Testis (tissue), 2 donors: ENCODE results near the gene YPEL2.

ENCODE experiments used
- POLR2A ChIP-seq: fragments of 450-650 bp; IDR thresholded peaks from one replicate; pipeline ENCODE4 v1.6.1; 2017; ENCODE audit warnings: antibody characterized with exemption, mild to moderate bottlenecking, moderate library complexity
- TF ChIP-seq, protein P1 (sequence below), 3 experiments: fragments of 450-650 bp in 2 of 3; fragments of 200-600 bp in 1 of 3; sonication (generic) in 1 of 3; IDR thresholded peaks; one replicate each; pipeline ENCODE4 v1.5.1; 2016 to 2019; ENCODE audit warnings: antibody characterized with exemption in 3 of 3, mild to moderate bottlenecking in 2 of 3, moderate library complexity in 1 of 3

DNA sequence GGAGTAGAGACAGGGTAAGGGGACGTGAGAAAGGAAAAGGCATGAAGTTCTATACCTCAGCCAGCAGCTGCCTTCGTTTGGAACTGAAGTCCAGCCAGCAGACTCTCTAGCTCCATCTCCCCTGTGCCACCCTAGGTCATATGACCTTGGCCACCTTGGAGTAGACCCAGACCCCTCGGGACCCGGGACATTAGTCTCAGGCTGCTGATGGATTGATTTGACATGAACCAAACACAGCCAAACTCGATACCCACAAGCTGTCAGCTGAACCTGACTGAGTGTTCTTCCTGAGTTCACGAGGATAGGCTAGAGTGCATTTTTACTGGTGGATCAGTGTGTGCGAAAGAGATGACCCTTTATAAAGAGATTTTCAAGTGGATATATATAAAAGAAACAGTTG lies 68.5 kb downstream of the YPEL2 start:
- TF ChIP-seq, protein P1, sequence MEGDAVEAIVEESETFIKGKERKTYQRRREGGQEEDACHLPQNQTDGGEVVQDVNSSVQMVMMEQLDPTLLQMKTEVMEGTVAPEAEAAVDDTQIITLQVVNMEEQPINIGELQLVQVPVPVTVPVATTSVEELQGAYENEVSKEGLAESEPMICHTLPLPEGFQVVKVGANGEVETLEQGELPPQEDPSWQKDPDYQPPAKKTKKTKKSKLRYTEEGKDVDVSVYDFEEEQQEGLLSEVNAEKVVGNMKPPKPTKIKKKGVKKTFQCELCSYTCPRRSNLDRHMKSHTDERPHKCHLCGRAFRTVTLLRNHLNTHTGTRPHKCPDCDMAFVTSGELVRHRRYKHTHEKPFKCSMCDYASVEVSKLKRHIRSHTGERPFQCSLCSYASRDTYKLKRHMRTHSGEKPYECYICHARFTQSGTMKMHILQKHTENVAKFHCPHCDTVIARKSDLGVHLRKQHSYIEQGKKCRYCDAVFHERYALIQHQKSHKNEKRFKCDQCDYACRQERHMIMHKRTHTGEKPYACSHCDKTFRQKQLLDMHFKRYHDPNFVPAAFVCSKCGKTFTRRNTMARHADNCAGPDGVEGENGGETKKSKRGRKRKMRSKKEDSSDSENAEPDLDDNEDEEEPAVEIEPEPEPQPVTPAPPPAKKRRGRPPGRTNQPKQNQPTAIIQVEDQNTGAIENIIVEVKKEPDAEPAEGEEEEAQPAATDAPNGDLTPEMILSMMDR (IDR thresholded peaks at IDR 0.05): no peak
- no peak for TF ChIP-seq POLR2A
